Brain microvascular endothelial cell (primary cell): ENCODE measurements around the gene ETS1.

Experiments
- DNase-seq: peaks from one replicate; pipeline ENCODE4 v3.0.0-alpha.2; 2020
- H3K27ac ChIP-seq: fragments of 250-450 bp; sonication (Bioruptor Pico); 2 replicates; pipeline ENCODE4 v1.5.1; 2020; ENCODE audit warnings: mild to moderate bottlenecking, moderate library complexity
- H3K27me3 ChIP-seq: fragments of 250-450 bp; sonication (Bioruptor Pico); replicated peaks from 2 replicates; pipeline ENCODE4 v1.5.1; 2020; ENCODE audit warnings: mild to moderate bottlenecking
- H3K36me3 ChIP-seq: fragments of 250-450 bp; sonication (Bioruptor Pico); replicated peaks from 2 replicates; pipeline ENCODE4 v1.5.1; 2020; ENCODE audit warnings: mild to moderate bottlenecking
- H3K4me3 ChIP-seq: 2 replicates; pipeline ENCODE4 v1.5.1; 2011; ENCODE audit warnings: low read depth, mild to moderate bottlenecking, control low read depth, low read length, moderate library complexity
- in situ Hi-C: cut with HindIII; loops from 2 replicates; pipeline ENCODE4 v1.10.0; 2017; ENCODE audit warnings: low sequenced_read_pairs, low pct_ligation_motif_present
- TF ChIP-seq, protein P1 (sequence below): IDR thresholded peaks from 2 replicates; pipeline ENCODE4 v1.5.1; 2011; ENCODE audit warnings: low read depth, mild to moderate bottlenecking, moderate library complexity, low read length, control low read depth, inconsistent platforms; ENCODE audit errors: missing control alignments

Gene ETS1

DNA sequence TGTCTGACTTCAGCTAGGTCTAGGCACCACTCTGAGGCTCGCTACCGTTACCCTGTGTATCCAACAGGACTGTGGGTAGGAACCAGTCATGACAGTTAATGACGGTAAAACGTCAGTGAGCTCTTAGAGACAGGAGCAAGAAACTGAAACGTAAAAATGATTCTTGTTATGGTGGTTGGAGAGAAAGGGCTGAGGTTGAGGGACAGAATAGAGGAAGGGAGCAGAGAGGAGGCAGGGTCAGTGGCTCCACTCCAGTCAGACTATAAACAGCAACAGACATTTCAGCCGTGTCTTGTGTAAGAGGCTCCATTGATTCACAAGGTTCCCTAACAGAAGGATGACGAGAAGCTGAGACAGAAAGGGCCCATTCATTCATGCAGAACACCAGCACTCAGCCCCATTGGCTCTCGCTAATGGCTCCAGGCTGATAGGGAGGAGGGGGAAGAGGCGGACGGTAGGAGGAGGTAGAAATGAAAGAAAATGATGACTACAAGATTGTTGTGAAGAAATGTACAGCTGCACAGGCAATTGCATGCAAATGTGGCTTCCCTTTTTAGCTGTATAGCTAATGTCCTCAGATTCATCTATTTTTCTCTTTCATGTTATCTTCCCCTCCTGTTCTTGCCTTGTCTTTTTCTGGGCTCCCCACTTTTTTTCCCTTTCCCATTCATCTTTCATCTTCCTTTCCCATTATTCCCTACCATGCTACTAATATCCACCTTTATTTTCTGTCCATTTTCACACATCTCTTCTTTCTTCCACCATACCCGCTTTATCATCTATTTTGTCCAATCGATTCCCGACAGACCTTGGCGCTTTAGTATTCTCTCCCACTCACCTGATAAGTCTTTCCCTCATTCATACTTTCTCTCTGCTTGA is 34.3 kb downstream of the ETS1 start:
- TF ChIP-seq, protein P1, sequence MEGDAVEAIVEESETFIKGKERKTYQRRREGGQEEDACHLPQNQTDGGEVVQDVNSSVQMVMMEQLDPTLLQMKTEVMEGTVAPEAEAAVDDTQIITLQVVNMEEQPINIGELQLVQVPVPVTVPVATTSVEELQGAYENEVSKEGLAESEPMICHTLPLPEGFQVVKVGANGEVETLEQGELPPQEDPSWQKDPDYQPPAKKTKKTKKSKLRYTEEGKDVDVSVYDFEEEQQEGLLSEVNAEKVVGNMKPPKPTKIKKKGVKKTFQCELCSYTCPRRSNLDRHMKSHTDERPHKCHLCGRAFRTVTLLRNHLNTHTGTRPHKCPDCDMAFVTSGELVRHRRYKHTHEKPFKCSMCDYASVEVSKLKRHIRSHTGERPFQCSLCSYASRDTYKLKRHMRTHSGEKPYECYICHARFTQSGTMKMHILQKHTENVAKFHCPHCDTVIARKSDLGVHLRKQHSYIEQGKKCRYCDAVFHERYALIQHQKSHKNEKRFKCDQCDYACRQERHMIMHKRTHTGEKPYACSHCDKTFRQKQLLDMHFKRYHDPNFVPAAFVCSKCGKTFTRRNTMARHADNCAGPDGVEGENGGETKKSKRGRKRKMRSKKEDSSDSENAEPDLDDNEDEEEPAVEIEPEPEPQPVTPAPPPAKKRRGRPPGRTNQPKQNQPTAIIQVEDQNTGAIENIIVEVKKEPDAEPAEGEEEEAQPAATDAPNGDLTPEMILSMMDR = no peak
- Histone ChIP-seq H3K27me3 (no peaks in the 10 kb centered on the region), H3K27ac (no peak overlapping the region), H3K36me3 (no peaks in the 10 kb centered on the region), H3K4me3 (peak overlapping the region; percentile 3)
- no peak for DNase-seq
- in situ Hi-C loops = no loop called here

DNA sequence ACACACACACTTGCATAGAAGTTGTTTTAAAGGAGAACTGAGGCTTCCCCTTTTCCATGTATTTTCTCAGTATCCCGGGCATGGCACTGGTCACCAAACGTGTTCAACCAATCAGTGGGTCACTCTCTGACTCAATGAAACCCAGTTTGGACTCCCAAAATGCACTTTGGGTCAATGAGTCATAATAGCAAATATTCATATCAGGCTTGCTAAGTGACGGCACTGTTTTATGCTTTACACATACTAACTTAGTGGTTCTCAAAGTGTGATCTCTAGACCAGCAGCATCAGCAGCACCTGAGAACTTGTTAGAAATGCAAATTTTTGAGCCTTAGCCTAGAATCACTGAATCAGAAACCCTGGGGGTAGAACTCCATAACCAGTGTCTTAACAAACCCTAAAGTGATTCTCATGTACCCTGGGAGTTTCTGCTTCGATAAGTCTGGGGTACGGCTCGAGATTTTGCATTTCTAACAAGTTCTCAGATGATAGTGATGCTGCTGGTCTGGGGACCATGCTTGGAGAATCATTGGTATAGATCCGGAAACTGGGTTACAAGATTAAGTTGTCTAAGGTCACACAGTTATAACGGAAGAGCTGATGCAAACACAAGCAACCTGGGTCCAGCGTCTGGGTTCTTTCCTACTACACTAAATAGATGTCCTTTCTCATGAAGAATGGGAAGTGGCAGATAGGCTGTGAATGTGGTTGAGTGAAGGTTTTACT is 35.6 kb downstream of the ETS1 start:
- TF ChIP-seq, protein P1 = no peak
- H3K4me3 ChIP-seq = no peak overlapping the region
- no peaks in the 10 kb centered on the region for H3K27me3 ChIP-seq
- no peak for DNase-seq
- H3K36me3 ChIP-seq = no peaks in the 10 kb centered on the region
- in situ Hi-C loops = no loop called here
- H3K27ac ChIP-seq = no peak overlapping the region

DNA sequence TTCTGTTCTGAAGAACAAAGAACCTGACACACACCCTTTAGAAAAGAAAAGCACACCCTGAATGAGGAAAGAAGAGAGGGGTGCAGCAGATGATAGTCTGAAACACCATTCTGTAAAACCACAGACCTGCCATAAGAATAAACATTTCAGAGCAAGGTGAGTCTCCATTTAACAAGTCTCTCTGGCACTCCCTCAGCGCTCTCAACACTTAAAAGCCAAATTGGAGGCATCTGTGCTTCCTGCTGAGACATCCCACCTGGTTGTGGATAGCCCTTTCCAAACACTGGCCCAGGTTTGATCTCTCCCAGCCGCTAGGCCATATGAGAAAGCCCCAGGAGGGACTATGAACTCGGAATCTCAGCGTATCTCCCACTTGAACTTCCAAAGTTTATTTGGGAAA is 36.3 kb downstream of the ETS1 start:
- in situ Hi-C loops = no loop called here
- TF ChIP-seq, protein P1 = no peak
- Histone ChIP-seq H3K27ac (no peak overlapping the region), H3K36me3 (no peaks in the 10 kb centered on the region), H3K27me3 (no peaks in the 10 kb centered on the region), H3K4me3 (no peak overlapping the region)
- no peak for DNase-seq

DNA sequence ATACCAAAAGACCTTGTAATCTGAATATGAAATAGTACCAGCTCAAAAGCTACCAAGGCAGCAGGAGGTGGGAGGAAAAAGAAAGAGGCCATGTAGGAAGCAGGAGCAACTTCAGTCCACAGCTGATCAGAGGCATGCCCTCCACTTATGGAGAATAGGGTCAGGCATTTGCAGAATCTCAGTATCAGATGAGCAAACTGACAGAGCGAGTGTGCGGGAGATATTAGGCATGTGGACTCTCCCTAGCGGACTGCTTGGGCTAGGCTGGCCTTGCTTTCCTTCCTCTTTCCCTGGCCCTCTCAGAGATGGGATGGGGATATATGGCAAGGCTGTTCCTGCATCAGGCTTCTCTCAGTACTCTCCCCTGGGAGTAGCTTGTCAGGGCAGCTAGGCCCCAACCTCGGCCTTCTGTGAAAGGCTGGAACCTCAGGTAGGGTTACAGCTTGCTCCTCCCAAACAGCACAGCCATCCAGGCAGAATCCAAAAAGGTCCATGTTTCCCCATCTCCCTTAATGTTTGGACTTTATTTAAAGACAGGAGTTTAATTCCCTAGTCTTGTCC is 37.0 kb downstream of the ETS1 start:
- H3K36me3 ChIP-seq = no peaks in the 10 kb centered on the region
- TF ChIP-seq, protein P1 = no peak
- H3K27me3 ChIP-seq = no peaks in the 10 kb centered on the region
- in situ Hi-C loops = no loop called here
- no peak overlapping the region for H3K27ac ChIP-seq
- no peak overlapping the region for H3K4me3 ChIP-seq
- DNase-seq = no peak

DNA sequence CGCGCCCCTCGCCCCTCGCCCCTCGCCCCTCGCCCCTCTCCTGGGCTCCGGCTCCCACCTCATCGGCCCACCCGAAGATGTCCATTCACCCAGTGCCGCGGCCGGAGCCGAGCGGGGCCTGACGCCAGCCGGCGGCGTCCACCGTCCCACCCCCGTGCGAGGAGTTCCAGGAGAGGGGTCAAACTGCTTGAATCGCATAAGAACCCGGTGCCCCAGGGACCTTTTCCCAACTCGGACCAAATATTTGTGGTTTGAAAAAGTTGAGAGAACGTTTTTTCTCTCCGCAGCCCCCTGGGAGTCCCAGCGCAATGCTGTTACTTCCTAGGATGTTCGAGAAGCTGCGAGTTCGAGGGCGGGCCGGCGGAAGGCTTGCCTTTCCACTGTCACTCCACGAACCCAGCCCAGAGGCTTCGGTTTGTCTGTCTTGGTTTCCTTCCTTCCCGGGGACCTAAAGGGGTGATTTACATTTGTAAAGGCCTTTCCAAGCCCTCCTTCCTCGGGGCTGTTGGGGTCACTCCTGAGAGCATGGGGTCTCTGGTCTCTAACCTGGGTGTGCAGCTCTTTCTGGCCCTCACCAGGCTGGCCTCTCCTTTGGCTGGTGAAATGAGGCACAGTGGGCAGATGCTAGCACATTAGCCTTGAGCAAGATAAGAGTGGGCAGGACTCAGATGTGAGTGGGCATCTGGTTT is 38.0 kb downstream of the ETS1 start:
- H3K27me3 ChIP-seq = no peaks in the 10 kb centered on the region
- H3K36me3 ChIP-seq = no peaks in the 10 kb centered on the region
- in situ Hi-C loops = no loop called here
- peak overlapping the region; percentile 51 for H3K4me3 ChIP-seq
- TF ChIP-seq, protein P1 = no peak
- H3K27ac ChIP-seq = no peak overlapping the region
- peak; percentile 11 for DNase-seq
